ENCODE data around the gene AATK.

DNA sequence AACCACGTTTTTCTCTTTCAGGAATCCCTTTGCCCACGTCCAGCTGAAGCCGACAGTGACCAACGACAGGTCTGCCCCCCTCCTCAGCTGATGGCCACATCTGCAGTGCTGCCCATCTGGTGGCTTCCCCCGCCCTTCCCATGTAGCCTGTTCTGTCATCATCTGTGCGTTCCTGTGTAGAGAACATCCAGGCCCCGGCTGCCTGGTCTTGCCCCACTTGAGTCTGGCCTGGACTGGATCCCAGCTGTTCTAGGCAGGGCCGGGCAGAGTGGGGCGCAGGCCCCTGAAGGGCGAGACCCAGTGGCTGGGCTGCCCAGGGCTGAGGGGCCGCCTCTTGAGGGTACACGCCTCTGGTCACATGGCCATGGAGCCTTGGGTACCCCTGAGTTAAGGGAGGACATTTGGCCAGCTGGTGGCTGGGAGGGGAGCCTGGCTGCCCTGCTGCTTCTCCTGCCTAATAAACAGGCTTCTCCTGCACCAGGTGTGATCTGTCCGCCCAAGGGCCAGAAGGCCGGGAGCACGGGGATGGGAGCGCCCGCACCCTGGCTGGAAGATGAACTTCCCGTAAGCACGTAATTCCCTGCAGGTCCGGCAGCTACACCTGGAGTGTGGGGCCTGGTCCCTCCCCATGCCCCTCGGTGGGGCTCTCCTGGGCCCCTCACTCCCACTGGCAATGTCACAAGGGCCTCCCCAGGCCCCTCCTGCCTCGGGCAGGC, 50.1 kb downstream of the AATK start:
- no peak for TF ChIP-seq POLR2A (IDR thresholded peaks at IDR 0.05)
- TF ChIP-seq, protein P1, sequence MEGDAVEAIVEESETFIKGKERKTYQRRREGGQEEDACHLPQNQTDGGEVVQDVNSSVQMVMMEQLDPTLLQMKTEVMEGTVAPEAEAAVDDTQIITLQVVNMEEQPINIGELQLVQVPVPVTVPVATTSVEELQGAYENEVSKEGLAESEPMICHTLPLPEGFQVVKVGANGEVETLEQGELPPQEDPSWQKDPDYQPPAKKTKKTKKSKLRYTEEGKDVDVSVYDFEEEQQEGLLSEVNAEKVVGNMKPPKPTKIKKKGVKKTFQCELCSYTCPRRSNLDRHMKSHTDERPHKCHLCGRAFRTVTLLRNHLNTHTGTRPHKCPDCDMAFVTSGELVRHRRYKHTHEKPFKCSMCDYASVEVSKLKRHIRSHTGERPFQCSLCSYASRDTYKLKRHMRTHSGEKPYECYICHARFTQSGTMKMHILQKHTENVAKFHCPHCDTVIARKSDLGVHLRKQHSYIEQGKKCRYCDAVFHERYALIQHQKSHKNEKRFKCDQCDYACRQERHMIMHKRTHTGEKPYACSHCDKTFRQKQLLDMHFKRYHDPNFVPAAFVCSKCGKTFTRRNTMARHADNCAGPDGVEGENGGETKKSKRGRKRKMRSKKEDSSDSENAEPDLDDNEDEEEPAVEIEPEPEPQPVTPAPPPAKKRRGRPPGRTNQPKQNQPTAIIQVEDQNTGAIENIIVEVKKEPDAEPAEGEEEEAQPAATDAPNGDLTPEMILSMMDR (IDR thresholded peaks at IDR 0.05): no peak
